SIG-M5 (cell line): Measurements from ENCODE around the gene ANKMY1.

Experiments
- DNase-seq: peaks from one replicate; lab custom pipeline; 2025; lab: John Stamatoyannopoulos, UW

ANKMY1 gene

DNA sequence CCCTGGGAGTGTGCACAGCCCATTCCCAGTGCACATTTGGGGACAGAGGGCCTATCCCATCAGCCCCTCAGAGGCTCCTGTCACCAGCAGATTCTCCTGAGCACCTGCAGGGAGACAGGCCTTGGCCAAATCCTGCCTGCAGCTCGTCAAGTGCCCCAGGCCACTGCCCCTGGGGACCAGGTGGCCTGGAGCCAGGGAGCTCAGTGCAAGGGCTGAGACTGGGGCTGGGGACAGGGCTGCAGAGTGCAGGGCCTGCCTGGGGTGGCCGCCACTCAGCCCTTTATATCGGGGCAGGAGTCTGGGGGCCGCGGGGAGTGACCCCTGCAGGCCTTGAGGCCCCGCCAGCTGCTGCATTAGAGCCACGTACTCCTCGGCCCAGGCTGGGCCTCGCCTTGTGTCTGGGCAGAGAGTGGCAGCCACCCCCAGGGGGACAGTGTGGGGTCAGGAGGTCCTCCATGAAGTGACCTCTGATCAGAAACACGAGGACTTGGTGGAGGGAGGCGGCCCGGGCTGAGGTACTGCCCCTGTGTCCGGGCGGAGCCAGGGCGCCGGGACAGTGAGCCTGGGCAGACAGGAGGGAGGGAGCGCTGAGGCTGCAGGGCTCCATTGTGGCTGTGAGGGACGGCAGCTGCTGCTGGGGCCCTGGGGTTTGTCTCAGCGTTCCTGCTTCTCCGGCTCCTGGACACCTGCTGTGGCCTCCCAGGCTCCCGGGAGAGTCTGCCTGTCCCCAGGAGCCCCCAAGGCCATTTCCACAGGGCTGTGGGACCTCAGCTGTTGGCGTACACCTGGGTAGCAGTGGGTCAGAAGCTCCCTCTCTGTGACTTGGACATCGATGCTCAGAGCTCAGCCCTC, 98.2 kb downstream of the ANKMY1 start:
- no peak for DNase-seq

GRCh38 chr2:240458900-240459391, 98.8 kb downstream of the ANKMY1 start:
- DNase-seq, result no peak

DNA sequence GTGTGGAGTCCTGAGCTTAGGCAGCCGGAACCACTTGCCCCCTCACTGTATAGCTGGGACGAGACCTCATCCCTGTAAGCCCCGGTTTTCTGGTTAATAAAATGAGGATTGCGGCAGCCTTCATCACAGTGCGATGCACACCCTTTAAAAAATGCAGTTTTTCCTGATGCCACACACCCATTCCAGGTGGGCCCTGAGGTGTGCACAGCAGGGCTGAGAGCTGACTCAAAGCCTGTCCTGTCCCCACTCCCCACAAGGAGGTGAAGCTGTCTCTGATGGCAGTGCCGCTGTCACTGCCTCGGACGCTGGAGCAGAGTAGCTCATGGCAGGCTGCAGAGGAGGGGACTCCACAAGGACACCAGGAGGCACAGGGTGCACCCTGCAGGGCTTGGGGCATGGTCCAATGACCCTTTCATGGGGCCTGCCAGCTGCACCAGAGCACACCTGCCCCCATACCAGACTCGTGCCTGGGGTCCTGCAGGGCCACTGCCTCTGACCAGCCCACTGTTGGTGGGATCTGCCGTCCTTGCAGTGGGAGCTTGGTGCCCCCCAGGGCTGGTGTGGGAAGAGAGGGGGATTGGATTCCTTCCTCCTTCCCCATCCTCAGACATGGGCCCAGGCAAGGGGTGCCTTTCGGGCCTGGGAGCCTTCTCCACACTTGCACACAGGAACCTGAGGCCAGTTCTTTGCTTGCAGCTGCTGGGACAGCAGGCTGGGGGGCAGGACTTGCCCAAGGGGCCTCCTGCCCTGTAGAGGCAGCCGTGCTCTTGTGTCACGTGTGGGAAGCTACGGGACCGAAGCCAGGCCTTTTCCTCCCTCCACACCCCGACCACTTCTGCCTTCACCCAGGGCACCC, 99.5 kb downstream of the ANKMY1 start:
- DNase-seq, result no peak

- no peak for DNase-seq
Measured at GRCh38 chr2:240457223-240458043, 100.4 kb downstream of the ANKMY1 start.

DNA sequence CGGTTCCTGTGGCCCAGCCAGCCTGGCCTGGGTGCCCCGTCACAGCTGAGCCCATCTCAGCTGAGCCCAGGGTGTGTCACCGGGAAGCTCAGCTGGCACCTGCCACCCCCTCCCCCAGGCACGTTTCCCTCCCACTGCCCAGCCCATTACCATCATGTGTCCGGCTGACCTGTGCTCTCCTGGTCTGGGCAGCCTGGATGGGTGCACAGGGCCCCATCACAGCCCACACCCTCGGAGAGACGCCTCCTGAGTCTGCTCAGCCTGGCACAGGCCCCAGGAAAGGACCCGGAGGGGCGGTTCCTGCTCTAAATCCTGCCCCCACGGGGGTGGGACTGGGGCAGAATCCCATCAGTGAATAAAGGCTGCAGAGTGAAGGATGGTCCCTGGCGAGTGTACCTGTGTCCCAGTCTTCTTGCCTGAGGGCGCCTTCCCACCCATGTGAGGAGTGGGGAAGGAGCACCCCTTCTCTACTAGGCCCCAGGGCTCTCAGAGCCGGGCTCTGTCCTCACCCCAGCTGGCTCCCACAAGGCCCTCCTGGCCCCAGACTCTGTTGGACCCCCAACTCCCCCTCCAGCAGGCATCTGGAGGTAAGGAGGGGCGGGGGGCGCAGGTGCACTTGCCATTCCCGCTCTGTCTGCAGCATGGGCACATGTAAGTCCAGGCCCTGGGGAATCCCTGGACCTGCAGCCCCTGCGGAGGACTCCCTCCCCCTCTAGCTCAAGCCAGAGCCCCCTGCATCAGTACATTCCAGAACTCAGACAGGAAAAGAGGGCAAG, 101.2 kb downstream of the ANKMY1 start:
- no peak for DNase-seq

DNA sequence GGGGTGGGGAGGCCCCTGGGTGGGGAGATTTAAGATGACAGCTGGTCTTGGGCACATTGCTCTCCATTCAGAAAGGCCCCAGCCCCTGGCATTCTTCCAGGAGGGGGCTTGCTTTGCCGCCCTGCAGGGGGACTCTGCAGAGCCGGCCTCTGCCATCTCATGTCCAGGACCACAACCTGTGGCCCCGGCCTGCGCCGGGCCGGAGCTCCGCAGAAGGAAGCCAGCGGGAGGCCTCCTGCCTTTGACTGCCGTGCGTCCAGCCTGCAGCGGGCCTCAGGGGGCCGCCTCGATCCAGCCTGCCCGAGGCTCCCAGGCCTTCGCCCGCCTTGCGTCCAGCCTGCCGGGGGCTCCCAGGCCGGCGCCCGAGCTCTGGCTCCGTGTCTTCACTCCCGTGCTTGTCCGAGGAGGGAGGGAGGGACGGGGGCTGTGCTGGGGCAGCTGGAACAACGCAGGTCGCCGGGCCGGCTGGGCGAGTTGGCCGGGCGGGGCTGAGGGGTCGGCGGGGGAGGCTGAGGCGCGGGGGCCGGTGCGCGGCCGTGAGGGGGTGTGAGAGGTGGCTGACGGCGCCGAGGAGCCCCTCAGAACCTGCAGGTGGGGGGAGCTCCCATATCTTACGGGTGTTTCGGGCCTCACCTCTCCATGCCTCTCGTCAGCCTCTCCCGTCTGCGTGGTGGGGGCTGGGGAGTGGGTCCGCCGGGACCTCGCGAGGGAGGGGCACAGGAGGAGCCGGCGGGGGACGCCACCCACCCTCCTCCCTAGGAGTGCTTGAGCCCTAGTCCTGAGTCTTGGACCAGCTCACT, 101.9 kb downstream of the ANKMY1 start:
- no peak for DNase-seq

- DNase-seq, result no peak
Measured at GRCh38 chr2:240455272-240455646, 102.5 kb downstream of the ANKMY1 start.

GRCh38 chr2:240454106-240454901, 103.5 kb downstream of the ANKMY1 start:
- no peak for DNase-seq

DNA sequence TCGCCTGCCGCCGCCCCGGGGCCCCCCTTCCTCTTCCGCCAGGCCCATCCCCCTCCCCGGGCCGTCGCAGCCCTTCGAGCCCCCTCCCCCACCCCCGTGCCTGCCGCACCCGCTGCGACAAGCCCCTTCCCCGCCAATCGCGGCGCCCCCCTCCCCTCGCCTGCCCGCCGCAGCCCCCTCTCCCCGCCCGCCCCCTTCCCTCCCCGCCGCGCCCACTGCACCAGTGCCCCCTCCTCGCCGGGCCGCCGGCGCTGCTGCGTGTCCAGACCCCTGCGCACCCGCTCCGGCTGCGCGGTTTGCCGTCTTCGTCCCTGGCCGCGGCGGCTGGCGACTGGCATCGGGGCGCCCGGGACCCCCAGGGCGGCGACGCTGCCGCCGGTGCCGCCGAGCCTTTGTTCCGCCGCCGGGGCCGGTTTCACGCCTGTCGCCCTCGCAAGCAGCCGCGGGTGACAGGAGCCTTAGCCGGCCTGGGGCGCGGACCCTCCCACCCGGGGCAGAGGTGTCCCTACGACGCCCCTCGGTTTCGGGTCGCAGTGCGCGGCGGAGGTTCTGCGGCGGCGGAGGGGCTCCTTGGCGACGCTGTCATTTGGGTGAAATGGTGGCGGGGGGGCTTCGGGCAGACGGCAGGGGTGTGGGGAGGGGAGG, 104.2 kb downstream of the ANKMY1 start:
- no peak for DNase-seq

DNA sequence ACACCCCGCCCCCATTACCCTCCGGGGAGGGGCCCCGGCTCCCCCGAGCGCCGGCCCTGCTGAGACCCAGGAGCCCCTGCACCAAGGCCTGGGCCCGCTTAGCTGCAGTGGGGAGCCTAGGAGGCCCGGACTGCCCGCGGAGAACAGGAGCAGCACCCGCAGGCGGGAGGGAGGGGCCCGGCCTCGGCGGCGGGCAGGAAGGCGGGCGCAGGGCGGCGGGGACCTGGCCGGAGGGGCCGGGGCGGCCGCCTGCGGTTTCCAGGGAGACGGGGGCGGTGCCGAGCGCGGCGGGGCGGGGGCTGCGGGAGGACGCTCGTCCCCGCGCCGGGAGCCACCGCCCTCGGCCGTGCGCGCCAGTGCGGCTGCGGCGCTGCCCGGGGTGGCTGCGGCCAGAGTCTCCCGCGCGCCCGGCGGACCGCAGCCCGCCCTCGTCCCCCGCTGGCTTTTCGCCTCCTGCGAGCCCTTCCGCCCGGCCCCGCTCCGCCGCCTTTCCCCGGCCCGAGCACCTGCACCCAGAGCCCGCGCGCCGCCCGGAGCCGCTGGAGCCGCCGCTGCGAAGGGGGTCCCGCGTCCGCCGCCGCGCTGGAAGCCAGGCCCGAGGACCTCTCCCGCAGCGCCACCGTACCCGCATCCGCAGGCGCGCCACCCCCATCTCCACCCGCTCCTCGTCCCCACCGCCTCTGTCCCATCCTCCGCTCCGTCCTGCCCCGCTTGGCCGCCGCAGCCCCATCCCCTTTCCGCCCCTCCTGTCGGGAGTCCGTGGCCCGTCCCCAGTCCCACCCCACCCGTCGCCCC, 105.1 kb downstream of the ANKMY1 start:
- DNase-seq, result no peak

DNA sequence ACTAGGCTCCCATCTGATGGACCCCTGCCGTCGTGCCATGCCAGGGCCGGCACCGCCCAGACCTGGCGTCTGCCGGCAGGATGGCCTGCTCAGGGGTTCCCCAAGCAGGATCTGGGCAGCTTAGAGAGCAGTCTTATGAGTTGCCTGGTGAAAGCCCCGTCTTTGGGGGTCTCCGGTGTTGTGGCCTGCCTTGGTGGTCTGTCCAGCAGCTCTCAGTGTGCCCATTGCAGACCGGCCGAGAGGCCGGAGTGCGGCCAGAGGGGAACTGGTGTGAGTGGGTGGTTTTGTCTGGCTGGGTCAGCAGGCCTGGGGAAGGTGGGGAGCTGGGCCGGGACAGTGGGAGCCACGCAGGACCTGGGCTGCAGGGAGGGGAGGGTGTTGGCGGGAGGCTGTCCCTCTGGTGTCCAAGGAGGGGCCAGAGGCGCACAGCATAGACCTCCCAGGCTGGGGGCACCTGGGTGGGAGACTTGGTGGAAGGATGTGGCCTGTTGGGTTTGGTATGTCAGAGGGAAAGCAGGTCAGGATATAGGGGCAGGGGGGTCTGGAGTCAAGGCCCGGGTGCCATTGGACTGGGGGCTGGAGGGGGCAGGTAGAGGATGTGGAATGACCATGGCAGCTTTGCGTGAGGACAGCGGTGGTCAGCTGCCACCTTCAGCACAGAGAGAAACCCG, 105.9 kb downstream of the ANKMY1 start:
- no peak for DNase-seq

DNA sequence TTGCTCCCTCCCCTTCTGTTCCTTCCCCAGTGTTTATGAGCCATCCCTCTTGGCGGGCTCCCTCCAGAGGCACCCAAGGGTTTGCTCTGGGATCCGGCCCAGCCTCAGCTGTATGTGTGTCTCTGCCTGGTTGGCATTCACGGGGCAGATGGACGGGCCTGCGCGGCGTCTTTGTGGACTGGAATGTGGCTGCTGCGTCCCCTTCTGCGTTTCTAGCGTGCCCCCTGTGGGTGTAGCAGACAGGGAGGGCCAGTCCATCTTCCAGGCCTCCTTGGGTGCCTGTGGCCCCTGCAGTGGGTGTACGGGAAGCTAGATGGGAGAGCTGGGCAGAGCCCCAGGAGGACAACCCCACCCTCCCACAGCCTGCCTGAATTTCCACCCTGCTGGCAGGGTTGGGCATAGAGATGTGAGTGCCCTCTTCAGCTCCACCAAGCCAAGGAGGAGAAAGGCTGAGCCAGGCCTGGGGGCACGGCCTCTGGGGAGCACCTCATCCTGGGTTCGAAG, 106.6 kb downstream of the ANKMY1 start:
- no peak for DNase-seq

DNA sequence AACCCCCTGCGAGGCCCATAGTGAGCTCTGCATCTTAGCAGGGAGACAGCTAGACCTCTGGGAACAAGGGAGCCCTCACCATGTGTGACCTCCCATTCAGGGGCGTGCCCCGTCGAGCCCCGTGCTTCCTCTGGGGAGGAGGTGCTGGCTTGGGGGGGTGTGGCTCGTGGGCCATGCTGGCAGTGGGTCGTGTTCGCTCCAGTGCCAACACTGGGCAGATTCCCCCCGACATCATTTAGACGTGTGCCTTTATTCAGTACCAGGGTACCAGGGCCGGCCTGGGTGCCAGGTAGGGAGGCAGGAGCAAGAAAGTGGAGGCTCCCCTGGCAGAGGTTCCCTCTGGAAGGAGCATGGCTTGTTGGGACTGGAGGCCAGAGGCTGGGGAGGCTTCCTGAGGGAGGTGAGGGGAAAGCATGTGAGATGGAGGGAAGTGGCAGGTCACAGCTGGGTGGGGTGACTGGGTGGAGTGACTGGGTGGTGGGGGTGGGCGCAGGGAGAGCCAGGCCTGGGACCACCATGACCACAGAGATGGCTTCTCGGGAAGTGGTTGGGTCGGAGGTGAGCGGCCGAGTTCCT, 107.2 kb downstream of the ANKMY1 start:
- no peak for DNase-seq

- DNase-seq, result no peak
Measured at GRCh38 chr2:240449764-240450531, 107.8 kb downstream of the ANKMY1 start.

DNA sequence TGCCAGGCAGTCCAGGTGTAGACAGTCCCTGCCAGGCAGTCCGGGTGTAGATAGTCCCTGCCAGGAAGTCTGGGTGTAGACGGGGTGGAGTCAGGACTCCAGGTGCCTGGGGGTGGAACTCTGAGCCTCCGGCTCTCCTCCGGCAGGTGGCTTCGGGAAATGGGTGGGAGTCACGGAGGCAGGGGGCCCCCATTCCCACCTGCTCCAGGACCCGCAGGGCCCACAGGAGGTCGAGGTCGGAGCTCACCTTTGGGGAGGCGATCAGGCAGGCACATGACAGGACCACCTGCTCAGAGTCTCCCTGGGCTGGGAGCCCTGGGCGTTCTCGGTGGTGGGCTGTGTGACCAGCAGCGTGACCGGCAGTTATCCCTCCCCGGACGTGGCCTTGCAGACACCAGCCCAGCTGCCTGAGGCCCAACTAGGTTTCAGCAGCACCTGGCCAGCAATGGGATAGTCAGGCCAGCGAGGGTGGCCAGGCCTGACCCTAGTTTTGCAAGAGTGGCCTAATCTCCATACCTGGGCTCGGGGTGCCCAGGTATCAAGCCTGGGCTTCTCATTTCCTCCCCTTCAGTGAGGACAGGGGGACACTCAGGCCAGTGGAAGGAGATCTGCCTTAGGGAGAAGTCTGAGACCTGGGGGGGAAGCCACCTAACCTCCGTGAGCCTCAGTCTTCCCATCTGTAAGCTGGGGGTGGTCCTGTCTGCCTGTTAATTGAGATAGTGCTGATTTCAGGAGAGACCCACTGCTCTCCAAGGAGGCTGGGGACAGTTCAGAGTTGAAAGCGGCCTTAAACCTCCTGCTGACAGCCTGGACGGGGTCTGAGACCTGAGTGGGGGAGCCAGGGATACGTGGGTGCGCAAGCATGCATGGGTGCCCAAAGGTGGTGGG, 109.2 kb downstream of the ANKMY1 start:
- no peak for DNase-seq
